ENCODE results near the gene THRB. TPM values are rescaled to one million over a fixed set of nuclear protein-coding genes. Genes with fewer than 3 reads are reported as not detected.

The THRB gene
- total RNA-seq, 1 experiment from 2014 or later, result 5.8 TPM

- TF ChIP-seq PRDM15 (CRISPR knock-in tag; IDR thresholded peaks at IDR 0.05), result no peak
- no peak for TF ChIP-seq NR1H2 (CRISPR knock-in tag; IDR thresholded peaks at IDR 0.05)
- no peak for TF ChIP-seq GABPB1 (CRISPR knock-in tag; IDR thresholded peaks at IDR 0.05)
- no peak for TF ChIP-seq FOXK1 (CRISPR knock-in tag; IDR thresholded peaks at IDR 0.05)
- TF ChIP-seq FOXJ3 (CRISPR knock-in tag; IDR thresholded peaks at IDR 0.05; ENCODE audit: borderline replicate concordance), result no peak
- no peak for TF ChIP-seq ELF4 (CRISPR knock-in tag; IDR thresholded peaks at IDR 0.05; ENCODE audit: low read depth)
- TF ChIP-seq ZBTB43 (CRISPR knock-in tag; IDR thresholded peaks at IDR 0.05), result no peak
- no peak for TF ChIP-seq SMAD4 (CRISPR knock-in tag; IDR thresholded peaks at IDR 0.05)
Measured at GRCh38 chr3:24390169-24391130, 104.2 kb downstream of the THRB start (continued).

GRCh38 chr3:24389108-24390090, 105.3 kb downstream of the THRB start:
- POLR2A ChIA-PET, result interaction anchor here (0.6 kb wide), 1 partner anchor 449 kb away, joined by 4 read pairs; no protein-coding TSS in a partner anchor

More at GRCh38 chr3:24389108-24390090, 105.3 kb downstream of the THRB start:
- CTCF ChIA-PET, result no interaction called here
- DNase-seq (ENCODE audit: low spot score) (no peak), ATAC-seq (peak; percentile 67)
- no peak for TF ChIP-seq ZNF263 (CRISPR knock-in tag; IDR thresholded peaks at IDR 0.05; ENCODE audit: low read depth)
- no peak for TF ChIP-seq ELF4 (CRISPR knock-in tag; IDR thresholded peaks at IDR 0.05; ENCODE audit: low read depth)
- no peak for TF ChIP-seq NR2C2 (CRISPR knock-in tag; IDR thresholded peaks at IDR 0.05)
- no peak for TF ChIP-seq ZNF138 (CRISPR knock-in tag; conservative IDR thresholded peaks at IDR 0.05)
- no peak for TF ChIP-seq TEAD4 (CRISPR knock-in tag; IDR thresholded peaks at IDR 0.05)
- no peak for TF ChIP-seq RORB (CRISPR knock-in tag; IDR thresholded peaks at IDR 0.05)
- no peak for TF ChIP-seq ZNF416 (CRISPR knock-in tag; IDR thresholded peaks at IDR 0.05)
- TF ChIP-seq ETV6 (CRISPR knock-in tag; IDR thresholded peaks at IDR 0.05), result no peak
- no peak for TF ChIP-seq NR3C1 (CRISPR knock-in tag; conservative IDR thresholded peaks at IDR 0.05; ENCODE audit: low read depth)
- no peak for TF ChIP-seq ATF3 (CRISPR knock-in tag; conservative IDR thresholded peaks at IDR 0.05)
- TF ChIP-seq CTCF (IDR thresholded peaks at IDR 0.05), result no peak
- no peak for TF ChIP-seq KAT7 (CRISPR knock-in tag; IDR thresholded peaks at IDR 0.05; ENCODE audit: borderline replicate concordance)
- TF ChIP-seq ZNF396 (CRISPR knock-in tag; IDR thresholded peaks at IDR 0.05; ENCODE audit: borderline replicate concordance), result no peak
- TF ChIP-seq MYBL2 (CRISPR knock-in tag; IDR thresholded peaks at IDR 0.05), result no peak
- TF ChIP-seq ZNF671 (CRISPR knock-in tag; IDR thresholded peaks at IDR 0.05), result no peak
- TF ChIP-seq ZNF512 (CRISPR knock-in tag; IDR thresholded peaks at IDR 0.05; ENCODE audit: borderline replicate concordance), result no peak
- no peak for TF ChIP-seq IRF1 (CRISPR knock-in tag; IDR thresholded peaks at IDR 0.05)
- TF ChIP-seq MXD4 (CRISPR knock-in tag; IDR thresholded peaks at IDR 0.05; ENCODE audit: borderline replicate concordance), result no peak
- Mint-ChIP-seq H3K4me3 (no peak overlapping the region; the same call in 1 of the 2 replicates), H3K4me1 (peaks cover 21% of the 10 kb centered on the region), H3K27me3 (ENCODE audit: low read depth) (peaks cover 4% of the 10 kb centered on the region), H3K36me3 (no peaks in the 10 kb centered on the region), H3K27ac (peak overlapping the region; percentile 5), H3K9me3 (no peaks in the 10 kb centered on the region)
